ENCODE measurements around the gene STK17B.

GRCh38 chr2:196206804-196207203 is 35.4 kb upstream of the STK17B start:
- no peak for TF ChIP-seq CTCF (IDR thresholded peaks at IDR 0.05; ENCODE audit: borderline replicate concordance, extremely low read depth, low read length, poor library complexity, severe bottlenecking)
- TF ChIP-seq EZH2 (IDR thresholded peaks at IDR 0.05; ENCODE audit: borderline replicate concordance, low read depth, low read length, severe bottlenecking) = no peak
